HEK293 (cell line): ENCODE data around the gene GPR161.
A peak's percentile ranks its signal among the peaks of the same experiment; 100 is the strongest.

Source experiments
- CTCF ChIP-seq: fragments of 450-650 bp; formaldehyde crosslinking; IDR thresholded peaks from 2 replicates; pipeline ENCODE4 v1.5.1; 2016; ENCODE audit warnings: missing biosample characterization, missing genetic modification characterization
- EGR2 ChIP-seq: fragments of 450-650 bp; formaldehyde crosslinking; IDR thresholded peaks from 2 replicates; pipeline ENCODE4 v1.5.1; 2016; ENCODE audit warnings: low read depth, missing biosample characterization, missing genetic modification characterization
- GLIS1 ChIP-seq: fragments of 450-650 bp; formaldehyde crosslinking; IDR thresholded peaks from 2 replicates; pipeline ENCODE4 v1.5.1; 2016; ENCODE audit warnings: missing biosample characterization, missing genetic modification characterization
- KLF10 ChIP-seq: fragments of 450-650 bp; IDR thresholded peaks from 2 replicates; pipeline ENCODE4 v1.5.1; 2018; ENCODE audit warnings: missing biosample characterization, mild to moderate bottlenecking, missing genetic modification characterization
- KLF8 ChIP-seq: fragments of 450-650 bp; formaldehyde crosslinking; IDR thresholded peaks from 2 replicates; pipeline ENCODE4 v1.5.1; 2016; ENCODE audit warnings: missing biosample characterization, missing genetic modification characterization
- PATZ1 ChIP-seq: fragments of 450-650 bp; formaldehyde crosslinking; IDR thresholded peaks from 2 replicates; pipeline ENCODE4 v1.5.1; 2016; ENCODE audit warnings: missing biosample characterization, missing genetic modification characterization
- SP2 ChIP-seq: fragments of 450-650 bp; formaldehyde crosslinking; IDR thresholded peaks from 2 replicates; pipeline ENCODE4 v1.5.1; 2016; ENCODE audit warnings: missing biosample characterization, missing genetic modification characterization
- SP3 ChIP-seq: fragments of 450-650 bp; formaldehyde crosslinking; IDR thresholded peaks from 2 replicates; pipeline ENCODE4 v1.5.1; 2016; ENCODE audit warnings: missing biosample characterization, missing genetic modification characterization
- ZBTB17 ChIP-seq: fragments of 450-650 bp; formaldehyde crosslinking; IDR thresholded peaks from 2 replicates; pipeline ENCODE4 v1.5.1; 2016; ENCODE audit warnings: missing biosample characterization, missing genetic modification characterization
- ZBTB20 ChIP-seq: fragments of 450-650 bp; formaldehyde crosslinking; IDR thresholded peaks from 2 replicates; pipeline ENCODE4 v1.5.1; 2016; ENCODE audit warnings: missing biosample characterization, missing genetic modification characterization
- ZFP69B ChIP-seq: fragments of 450-650 bp; formaldehyde crosslinking; IDR thresholded peaks from 2 replicates; pipeline ENCODE4 v1.5.1; 2016; ENCODE audit warnings: missing biosample characterization, missing genetic modification characterization
- ZNF335 ChIP-seq: fragments of 450-650 bp; formaldehyde crosslinking; conservative IDR thresholded peaks from 2 replicates; pipeline ENCODE4 v1.5.1; 2016; ENCODE audit warnings: missing biosample characterization, missing genetic modification characterization
- ZNF341 ChIP-seq: fragments of 450-650 bp; formaldehyde crosslinking; IDR thresholded peaks from 2 replicates; pipeline ENCODE4; 2016; ENCODE audit warnings: low read depth, missing biosample characterization, missing genetic modification characterization
- ZNF398 ChIP-seq: fragments of 450-650 bp; formaldehyde crosslinking; IDR thresholded peaks from 2 replicates; pipeline ENCODE4 v1.5.1; 2017; ENCODE audit warnings: missing biosample characterization, missing genetic modification characterization
- ZNF449 ChIP-seq: fragments of 450-650 bp; formaldehyde crosslinking; IDR thresholded peaks from 2 replicates; pipeline ENCODE4 v1.5.1; 2017; ENCODE audit warnings: missing biosample characterization, mild to moderate bottlenecking, missing genetic modification characterization, moderate library complexity
- ZNF518A ChIP-seq: fragments of 450-650 bp; formaldehyde crosslinking; conservative IDR thresholded peaks from 2 replicates; pipeline ENCODE4 v1.5.1; 2016; ENCODE audit warnings: low read depth, missing biosample characterization, missing genetic modification characterization
- ZNF610 ChIP-seq: fragments of 450-650 bp; formaldehyde crosslinking; IDR thresholded peaks from 2 replicates; pipeline ENCODE4 v1.5.1; 2016; ENCODE audit warnings: missing biosample characterization, missing genetic modification characterization, borderline replicate concordance
- ZNF629 ChIP-seq: fragments of 450-650 bp; formaldehyde crosslinking; IDR thresholded peaks from 2 replicates; pipeline ENCODE4 v1.5.1; 2017; ENCODE audit warnings: missing biosample characterization, missing genetic modification characterization
- ZNF785 ChIP-seq: fragments of 450-650 bp; formaldehyde crosslinking; IDR thresholded peaks from 2 replicates; pipeline ENCODE4 v1.5.1; 2016; ENCODE audit warnings: missing biosample characterization, missing genetic modification characterization
- TF ChIP-seq, protein P1 (sequence below): fragments of 450-650 bp; formaldehyde crosslinking; IDR thresholded peaks from 2 replicates; pipeline ENCODE4 v1.5.0; 2017; ENCODE audit warnings: missing biosample characterization, missing genetic modification characterization, borderline replicate concordance
- TF ChIP-seq, protein P2 (sequence below): fragments of 450-650 bp; formaldehyde crosslinking; IDR thresholded peaks from 2 replicates; pipeline ENCODE4 v1.5.1; 2016; ENCODE audit warnings: missing biosample characterization, missing genetic modification characterization

GPR161 gene

GRCh38 chr1:168135921-168136708, 615 bp downstream of the GPR161 start (continued):
- TF ChIP-seq KLF10 (tag by site-specific recombination) (peak; percentile 25; the same call in 1 of the 2 replicates), ZNF335 (tag by site-specific recombination) (peak; percentile 92), ZNF629 (tag by site-specific recombination) (0 out of 2 replicates have a peak, but pooled peaks have one; percentile 15), ZNF610 (tag by site-specific recombination) (no peak), ZNF449 (tag by site-specific recombination) (0 out of 2 replicates have a peak, but pooled peaks have one; percentile 46), ZNF518A (no peak), SP2 (peak; percentile 80), PATZ1 (tag by site-specific recombination) (peak; percentile 80), GLIS1 (tag by site-specific recombination) (no peak), ZBTB17 (peak; percentile 47; the same call in 1 of the 2 replicates), KLF8 (tag by site-specific recombination) (peak; percentile 87; the same call in 1 of the 2 replicates), EGR2 (tag by site-specific recombination) (0 out of 2 replicates have a peak, but pooled peaks have one; percentile 16), ZBTB20 (peak; percentile 99), ZNF341 (peak; percentile 49), ZFP69B (tag by site-specific recombination) (no peak), SP3 (tag by site-specific recombination) (peak; percentile 79), ZNF785 (no peak), ZNF398 (no peak), CTCF (tag by site-specific recombination) (peak; percentile 51; the same call in 1 of the 2 replicates)
- TF ChIP-seq, protein P1, sequence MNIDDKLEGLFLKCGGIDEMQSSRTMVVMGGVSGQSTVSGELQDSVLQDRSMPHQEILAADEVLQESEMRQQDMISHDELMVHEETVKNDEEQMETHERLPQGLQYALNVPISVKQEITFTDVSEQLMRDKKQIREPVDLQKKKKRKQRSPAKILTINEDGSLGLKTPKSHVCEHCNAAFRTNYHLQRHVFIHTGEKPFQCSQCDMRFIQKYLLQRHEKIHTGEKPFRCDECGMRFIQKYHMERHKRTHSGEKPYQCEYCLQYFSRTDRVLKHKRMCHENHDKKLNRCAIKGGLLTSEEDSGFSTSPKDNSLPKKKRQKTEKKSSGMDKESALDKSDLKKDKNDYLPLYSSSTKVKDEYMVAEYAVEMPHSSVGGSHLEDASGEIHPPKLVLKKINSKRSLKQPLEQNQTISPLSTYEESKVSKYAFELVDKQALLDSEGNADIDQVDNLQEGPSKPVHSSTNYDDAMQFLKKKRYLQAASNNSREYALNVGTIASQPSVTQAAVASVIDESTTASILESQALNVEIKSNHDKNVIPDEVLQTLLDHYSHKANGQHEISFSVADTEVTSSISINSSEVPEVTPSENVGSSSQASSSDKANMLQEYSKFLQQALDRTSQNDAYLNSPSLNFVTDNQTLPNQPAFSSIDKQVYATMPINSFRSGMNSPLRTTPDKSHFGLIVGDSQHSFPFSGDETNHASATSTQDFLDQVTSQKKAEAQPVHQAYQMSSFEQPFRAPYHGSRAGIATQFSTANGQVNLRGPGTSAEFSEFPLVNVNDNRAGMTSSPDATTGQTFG (tag by site-specific recombination), result no peak
- TF ChIP-seq, protein P2, sequence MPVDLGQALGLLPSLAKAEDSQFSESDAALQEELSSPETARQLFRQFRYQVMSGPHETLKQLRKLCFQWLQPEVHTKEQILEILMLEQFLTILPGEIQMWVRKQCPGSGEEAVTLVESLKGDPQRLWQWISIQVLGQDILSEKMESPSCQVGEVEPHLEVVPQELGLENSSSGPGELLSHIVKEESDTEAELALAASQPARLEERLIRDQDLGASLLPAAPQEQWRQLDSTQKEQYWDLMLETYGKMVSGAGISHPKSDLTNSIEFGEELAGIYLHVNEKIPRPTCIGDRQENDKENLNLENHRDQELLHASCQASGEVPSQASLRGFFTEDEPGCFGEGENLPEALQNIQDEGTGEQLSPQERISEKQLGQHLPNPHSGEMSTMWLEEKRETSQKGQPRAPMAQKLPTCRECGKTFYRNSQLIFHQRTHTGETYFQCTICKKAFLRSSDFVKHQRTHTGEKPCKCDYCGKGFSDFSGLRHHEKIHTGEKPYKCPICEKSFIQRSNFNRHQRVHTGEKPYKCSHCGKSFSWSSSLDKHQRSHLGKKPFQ, result no peak
